ENCODE measurements around the gene IRF4.

Gene IRF4

GRCh38 chr6:414447-414846 is 22.9 kb downstream of the IRF4 start:
- no peak for TF ChIP-seq CTCF (IDR thresholded peaks at IDR 0.05; ENCODE audit: borderline replicate concordance, insufficient read depth, low read depth, low read length)
- H3K4me3 ChIP-seq (ENCODE audit: low read depth, low read length) = no peak overlapping the region

GRCh38 chr6:415087-415486 is 23.5 kb downstream of the IRF4 start:
- no peak overlapping the region for H3K4me3 ChIP-seq (ENCODE audit: low read depth, low read length)
- TF ChIP-seq CTCF (IDR thresholded peaks at IDR 0.05; ENCODE audit: borderline replicate concordance, insufficient read depth, low read depth, low read length) = no peak

GRCh38 chr6:421211-421610 is 29.7 kb downstream of the IRF4 start:
- no peak for TF ChIP-seq CTCF (IDR thresholded peaks at IDR 0.05; ENCODE audit: borderline replicate concordance, insufficient read depth, low read depth, low read length)

GRCh38 chr6:422433-423054 is 31.0 kb downstream of the IRF4 start:
- TF ChIP-seq CTCF (IDR thresholded peaks at IDR 0.05; ENCODE audit: borderline replicate concordance, insufficient read depth, low read depth, low read length) = no peak
- no peak overlapping the region for H3K4me3 ChIP-seq (ENCODE audit: low read depth, low read length)

More at GRCh38 chr6:421211-421610, 29.7 kb downstream of the IRF4 start:
- no peak overlapping the region for H3K4me3 ChIP-seq (ENCODE audit: low read depth, low read length)

GRCh38 chr6:423055-423798 is 31.7 kb downstream of the IRF4 start:
- H3K4me3 ChIP-seq (ENCODE audit: low read depth, low read length) = no peak overlapping the region
- TF ChIP-seq CTCF (IDR thresholded peaks at IDR 0.05; ENCODE audit: borderline replicate concordance, insufficient read depth, low read depth, low read length) = no peak

GRCh38 chr6:423799-424345 is 32.3 kb downstream of the IRF4 start:
- H3K4me3 ChIP-seq (ENCODE audit: low read depth, low read length) = no peak overlapping the region
- no peak for TF ChIP-seq CTCF (IDR thresholded peaks at IDR 0.05; ENCODE audit: borderline replicate concordance, insufficient read depth, low read depth, low read length)
